Right renal cortex interstitium (tissue), 3 donors: Measurements from ENCODE around the gene MEG3. TPM values are rescaled to one million over a fixed set of nuclear protein-coding genes. Genes with fewer than 3 reads are reported as not detected.

Source experiments
- DNase-seq, 3 donors: peaks; one replicate each; pipeline ENCODE4 v3.0.0-alpha.2; 2013; ENCODE audit warnings: low read depth in 3 of 3, low spot score in 2 of 3
- polyA plus RNA-seq, 3 donors: library from polyadenylated mRNA; unstranded; fragments of 120-200 nt; gene quantifications; one replicate each; pipeline ENCODE4 v1.2.1, GENCODE V29; 2013; ENCODE audit not compliant: insufficient read length in 3 of 3

Gene MEG3
- polyA plus RNA-seq, 3 donors, result 44.0 to 64.3 (median 62.0) TPM

DNA sequence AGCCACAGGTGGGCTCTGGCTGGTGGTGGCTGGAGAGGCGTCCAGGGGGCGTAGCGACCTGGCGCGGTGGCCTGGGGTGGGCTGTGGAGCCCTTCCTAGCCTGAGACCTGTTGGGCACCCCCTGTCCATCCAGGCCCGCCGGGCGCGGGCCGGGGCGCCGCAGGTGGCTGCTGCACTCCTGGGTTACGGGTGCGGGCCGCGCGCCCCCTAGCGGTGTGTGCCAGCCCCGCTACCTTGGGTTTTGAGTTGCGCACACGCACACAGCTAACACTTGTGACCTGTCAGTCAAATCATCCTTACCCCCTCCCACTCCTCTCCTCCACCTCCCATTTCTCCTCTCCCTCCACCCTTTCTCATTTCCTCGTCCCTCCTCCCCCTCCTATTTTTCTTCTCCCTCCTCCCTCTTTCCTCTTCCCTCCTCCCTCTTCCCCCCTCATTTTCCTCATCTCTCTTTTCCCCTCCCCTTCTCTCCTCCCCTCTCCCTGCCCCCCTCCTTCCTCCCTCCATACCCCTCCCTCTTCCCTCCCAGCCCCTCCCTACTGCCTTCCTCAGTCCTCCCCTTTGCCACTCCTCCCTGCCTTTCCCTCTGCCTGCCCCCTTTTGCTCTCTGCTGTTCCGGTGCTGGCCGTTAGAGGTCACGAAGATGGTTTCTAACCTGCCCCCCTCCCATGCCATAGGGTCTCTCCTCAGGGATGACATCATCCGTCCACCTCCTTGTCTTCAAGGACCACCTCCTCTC is 2.3 kb downstream of the MEG3 start:
- no peak for DNase-seq

DNA sequence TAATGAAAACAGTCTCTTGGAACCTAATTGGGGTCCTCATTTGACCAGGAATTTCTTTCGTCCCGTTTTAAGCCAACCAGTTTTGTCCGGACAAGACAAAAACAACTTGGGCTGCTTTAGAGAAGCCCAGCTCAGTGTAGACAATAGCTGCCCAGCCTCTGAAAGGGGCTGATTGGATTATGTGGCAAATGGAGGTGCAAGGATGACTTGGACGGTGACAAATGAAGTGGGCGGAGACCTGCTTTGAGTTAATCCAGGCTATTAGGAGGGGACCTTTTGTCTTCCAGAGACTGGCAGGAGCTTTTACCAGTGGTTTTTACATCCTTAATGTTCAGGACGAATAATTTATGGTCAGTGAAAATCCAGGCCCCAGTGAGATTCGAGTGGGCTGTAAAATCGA is 4.8 kb downstream of the MEG3 start:
- DNase-seq, result no peak

DNA sequence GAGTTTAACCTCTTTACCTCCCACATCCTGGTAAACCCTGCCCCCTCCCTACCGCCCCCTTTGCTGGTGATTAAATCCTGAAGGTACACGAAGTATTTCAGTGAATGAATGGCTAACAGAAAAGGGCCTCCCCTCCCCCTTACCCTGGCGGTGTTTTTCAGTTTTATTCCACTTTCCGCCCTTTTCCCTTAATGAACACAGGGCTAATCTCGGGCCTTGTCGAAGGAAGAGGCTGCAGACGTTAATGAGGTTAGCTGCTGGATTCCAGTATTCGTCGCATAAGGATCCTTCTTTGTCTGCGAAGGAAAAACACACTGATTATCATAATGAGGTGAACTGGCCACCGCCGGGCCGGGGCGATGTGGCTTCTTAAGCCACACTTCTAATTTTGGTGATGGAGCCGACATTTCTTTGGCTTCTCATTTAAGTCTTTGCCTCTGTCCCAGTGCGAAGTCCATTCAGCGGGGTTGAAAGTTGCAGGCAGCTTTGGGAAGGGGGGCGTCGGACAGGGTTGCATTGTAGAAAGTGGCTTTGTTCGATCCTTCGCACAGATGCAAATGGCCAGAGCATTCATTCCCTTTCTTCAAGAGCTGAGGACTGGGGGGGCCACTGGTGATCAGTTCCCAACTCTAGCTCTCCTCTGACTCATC is 6.5 kb downstream of the MEG3 start:
- DNase-seq, result no peak

DNA sequence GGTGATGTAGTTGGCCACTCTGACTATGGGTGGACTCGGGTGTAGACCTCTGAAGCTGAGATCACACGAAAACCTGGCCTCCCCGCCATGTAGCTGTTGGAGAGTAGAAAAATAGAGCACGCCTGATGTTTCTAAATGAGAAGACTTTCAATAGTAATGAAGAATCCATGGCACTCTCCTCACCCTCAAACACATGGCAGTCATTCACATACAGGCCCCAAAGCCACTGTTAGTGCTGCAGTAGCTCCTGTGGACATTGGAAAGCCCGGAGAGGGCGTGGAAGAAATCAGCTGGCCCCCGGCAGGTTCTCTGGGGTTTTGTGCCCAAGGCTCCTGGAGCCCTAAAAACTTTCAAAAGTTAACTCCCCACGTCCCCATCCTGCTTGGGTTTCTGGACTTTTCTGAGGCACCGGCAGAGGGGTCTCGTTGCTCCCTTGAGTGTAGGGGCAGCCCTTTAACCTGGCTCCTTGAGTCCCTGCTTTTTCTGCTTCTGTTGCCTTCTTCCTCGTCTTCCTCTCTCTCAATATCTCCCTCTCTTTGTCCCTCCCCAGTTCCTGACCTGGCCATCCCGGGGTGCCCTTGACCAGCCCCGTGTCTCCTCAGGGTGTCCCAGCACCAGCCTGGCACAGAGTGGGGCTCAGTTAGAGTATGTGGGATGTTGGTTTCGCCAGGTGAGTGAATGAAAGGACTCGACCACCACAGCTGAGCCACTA is 8.3 kb downstream of the MEG3 start:
- no peak for DNase-seq

DNA sequence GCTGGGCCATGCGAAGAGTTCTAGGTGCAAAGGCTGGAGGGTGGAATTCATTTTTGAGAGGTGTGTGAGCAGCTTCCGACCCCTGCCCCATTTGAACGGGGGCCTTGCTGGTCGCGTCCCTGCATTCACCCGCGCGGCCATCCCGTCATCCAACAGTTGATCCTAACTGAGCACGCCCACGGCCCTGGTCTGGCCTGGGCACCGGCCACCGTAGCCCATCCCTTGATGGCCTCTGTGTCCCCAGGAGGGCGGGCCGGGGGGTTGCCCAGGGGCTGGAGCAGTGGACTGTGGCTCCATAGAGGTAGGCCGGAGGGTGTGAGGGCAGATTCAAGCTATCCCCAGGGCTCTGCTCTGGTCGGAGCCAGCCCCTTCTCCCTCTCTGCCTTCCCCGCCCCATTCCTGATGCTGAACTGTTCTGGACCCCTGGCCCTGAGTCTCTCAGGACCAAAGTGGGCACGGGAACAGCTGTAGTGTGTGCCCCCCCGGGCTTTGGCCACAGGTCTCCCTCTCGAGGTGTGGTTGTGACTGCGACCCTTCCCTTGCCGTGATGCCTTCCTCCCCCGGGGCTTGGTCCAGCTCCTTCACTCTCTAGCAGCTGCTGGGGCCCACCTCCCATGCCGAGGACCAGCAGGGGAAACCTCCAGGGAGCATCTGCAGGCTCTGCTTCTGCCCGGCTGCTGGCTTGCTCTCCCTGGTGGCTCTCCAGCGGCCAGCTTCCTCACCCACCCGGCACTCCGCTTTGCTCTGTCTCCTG is 9.1 kb downstream of the MEG3 start:
- DNase-seq, result no peak

DNA sequence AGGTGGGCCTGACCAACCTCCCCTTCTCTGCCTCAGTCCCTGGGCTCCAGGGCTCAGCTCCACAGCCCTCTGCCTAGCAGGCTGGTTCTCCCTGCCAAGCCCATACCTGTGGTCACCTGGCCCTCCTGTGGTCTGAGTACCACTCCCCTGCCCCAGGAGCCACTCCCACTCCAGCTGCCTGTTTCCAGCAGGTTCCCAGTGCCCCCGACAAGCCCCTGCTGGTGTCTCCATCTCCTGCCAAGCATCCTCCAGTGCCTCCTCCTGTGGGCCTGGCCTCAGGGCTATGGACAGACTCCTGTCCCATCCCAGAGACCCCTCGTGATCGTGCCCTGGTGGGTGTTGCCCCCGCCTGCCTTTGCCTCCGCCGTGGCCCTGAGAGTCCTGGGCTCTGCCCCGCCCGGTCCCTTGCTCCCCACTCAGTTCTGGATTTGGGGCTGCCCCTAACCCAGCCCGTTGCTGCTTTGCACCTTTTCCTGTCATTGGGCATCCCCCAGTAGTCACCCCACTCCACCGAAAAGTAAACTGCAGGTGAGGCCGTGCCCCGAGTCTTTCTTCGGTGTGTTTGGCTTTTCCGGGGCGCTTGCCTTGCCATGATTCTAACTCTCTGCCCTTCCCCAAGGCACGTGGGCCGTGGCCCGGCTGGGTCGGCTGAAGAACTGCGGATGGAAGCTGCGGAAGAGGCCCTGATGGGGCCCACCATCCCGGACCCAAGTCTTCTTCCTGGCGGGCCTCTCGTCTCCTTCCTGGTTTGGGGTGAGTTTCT is 9.8 kb downstream of the MEG3 start:
- DNase-seq, result no peak

DNA sequence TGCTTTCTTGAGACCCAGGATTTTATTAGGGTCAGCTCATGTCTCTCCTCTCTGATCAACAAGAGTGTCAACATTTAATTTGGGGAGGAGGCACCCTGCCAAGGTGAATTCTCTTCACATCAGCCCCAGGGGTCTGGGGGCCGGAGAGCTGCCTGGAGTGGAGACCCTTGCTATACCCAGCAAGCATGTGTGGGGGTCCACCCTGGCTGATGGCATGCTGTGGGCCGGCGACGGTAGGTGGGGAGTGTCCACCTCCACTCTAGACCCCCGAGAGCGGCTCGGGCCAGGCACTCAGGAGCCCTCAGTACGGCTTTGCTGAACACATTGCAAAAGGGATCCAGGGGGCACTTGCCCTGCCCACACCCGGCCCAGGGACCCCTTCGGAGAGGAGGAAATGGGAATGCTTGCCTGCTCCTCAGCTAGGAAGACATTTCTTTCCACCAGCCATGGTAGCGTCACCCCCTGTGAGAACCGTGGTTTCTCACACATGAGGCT is 10.4 kb downstream of the MEG3 start:
- DNase-seq, result no peak

DNA sequence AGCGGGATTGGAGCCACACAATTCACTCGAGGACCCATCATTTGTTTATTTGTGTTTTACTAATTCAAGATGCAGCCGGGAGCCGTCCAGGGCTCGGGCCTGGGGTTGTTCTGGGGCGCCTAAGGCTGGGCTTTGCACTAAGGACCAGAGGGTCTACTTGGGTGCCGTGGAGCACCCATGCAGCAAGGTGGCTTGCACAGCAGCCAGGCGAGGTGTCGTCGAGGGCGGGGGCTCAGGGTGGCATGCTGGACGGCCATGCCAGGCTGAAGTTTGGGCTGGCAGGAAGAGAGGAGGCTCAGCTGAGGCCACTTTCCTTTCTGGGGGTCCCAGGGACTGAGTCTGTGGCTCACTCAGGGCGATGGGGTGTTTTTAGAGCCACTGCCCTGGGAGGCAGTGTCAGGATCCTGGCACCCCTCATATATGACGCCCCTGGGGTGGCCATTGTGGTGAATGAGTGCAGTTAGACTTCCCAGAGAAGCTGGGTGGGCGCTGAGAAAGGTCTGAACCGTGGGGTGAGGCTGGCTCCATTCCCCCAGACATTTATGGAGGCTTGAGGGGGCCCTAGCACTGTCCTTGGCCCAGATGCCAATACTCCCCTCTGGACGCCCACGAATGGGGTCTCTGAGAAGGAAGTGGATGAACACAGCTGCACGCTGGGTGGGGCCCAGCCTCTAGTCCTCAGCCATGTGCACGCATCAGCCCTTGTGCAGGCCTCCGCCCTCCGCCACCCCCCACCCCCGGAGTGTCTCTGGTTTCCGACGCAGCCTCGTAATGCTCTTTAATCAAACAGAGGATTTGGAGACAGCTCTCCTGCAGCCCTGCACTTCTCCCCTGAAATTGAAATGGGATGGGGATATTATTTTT is 11.3 kb downstream of the MEG3 start:
- no peak for DNase-seq

DNA sequence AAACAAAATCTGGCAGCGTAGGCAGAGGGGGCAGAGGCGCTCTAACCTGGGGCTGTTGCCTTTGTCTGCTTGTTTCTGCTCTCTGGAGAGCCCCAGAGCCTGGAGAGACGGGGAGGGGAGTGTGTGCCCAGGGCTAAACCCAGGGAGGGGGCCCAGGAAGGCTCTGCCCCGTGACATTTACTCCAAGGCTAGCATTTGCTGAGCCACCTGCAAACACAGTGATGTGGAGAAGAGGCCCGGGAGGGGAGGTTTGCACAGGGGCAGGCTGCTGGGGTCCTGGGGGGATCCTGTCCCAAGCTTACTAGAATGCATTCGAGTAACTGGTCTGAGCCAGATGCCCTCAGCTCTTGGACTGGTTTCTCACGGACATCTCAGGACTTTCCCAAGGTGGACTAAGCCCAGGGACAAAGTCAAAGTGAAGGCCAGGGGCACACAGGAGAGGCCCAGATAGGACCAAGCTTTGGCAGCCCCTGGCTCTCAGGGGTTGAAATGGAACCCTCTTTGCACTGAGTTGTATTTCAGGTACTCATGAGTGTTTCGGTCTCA is 12.0 kb downstream of the MEG3 start:
- no peak for DNase-seq

DNA sequence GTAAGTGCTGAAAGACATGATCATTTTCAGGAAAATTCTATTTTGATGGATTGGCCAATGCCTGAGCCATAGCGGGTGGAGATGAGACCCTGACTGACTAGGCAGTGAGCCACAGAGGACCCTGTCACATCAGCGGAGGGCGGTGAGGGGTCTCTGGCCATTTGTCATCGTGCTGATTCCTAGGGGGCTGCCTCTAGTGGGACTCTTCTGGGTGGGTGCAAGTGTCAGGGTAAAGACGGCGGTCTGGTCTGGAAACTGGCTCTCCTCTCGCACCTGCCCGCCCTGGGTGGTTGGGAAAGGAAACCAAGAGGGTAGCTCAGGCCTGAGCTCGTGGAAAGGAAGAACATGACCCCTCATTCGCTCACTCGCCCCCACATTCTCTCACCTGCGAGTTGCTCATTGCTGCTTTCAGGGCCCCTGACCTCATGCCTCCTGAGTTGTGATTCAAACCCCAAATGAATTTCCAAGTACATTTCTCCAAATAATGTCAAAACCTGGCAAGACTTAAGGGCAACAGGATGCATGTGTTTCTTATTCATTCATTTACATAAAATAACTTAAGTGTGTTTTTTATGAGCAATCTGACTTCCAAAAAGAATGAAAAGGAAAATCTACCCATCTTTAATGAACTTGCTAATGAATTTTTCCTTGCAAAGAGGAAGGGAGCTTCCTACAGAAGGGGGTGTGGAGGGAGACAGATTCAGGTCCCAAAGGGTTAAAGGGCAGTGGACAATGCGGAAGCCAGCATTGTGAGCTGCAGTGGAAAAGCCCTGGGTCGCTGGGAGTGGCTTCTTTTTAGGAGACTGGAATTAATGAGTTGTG is 12.8 kb downstream of the MEG3 start:
- no peak for DNase-seq

DNA sequence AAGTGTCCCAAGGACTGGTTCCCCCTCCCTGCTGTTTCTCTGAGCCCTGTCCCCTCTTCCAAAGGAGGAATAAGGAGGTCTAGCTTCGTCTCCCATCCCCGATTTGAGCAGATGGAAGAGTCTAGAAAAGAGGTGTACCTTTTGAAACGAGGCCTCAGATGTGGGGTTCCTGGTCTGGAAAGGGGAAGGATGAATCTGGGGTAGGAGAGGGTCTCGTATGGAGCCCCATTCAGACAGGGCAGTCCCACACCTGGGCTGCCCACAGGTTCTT is 13.3 kb downstream of the MEG3 start:
- DNase-seq, result no peak

DNA sequence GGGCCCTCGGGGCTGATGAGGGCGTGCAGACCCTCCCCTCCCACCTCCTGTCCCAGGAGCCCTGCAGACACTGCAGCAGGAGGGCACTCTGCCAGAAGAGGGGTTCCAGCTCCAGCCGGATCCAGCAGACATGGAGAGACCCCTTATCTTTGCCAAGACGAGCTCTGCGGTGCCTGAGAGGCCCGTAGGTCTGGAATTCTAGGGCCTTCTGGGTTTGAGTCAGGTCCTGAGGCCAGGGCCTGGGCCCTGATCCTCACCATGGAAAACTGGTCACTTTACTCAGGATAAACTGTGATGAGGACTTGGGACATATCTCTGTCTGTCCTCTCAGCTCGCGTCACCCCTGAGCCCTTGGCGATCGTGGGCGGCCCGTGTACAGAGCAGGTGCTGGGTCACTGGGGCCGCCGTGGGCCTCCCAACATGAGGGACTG is 13.8 kb downstream of the MEG3 start:
- no peak for DNase-seq

DNA sequence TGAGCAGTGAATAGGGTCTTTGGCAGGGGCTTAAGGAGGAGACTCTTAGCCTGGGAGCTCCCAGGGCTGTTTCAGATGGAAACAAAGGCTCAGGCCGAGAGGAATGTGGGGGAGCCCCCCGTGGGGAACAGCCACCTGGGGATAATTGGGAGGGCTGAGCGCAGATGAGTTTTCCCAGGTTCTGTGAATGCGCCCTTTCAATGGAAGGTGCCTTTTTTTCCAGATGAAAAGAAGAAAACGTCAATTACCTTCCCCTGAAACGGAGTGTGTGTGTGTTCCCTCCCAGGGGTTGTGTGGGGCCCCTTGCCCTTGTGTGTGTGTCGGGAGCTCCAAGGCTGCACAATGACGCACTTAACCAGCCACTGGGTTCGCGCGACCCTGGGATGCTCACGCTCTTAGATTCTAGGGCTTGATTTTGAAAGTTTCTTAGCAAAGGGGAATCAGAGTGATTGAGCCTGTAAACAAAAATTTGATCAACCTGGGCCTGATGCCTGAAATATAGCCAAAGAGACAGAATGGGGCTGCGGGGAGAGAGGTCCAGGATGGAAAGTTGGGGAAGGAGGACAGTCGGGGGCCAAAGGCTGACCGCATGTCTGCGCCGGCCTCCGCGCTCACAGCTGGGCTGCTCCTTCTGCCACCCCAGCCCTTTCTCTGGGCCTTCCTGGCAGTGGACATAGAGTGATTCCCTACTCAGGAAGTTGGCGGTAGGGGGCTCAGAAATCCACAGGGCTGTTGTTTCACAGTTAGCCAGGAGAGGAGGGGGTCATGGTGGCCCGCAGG is 14.6 kb downstream of the MEG3 start:
- DNase-seq, result no peak

DNA sequence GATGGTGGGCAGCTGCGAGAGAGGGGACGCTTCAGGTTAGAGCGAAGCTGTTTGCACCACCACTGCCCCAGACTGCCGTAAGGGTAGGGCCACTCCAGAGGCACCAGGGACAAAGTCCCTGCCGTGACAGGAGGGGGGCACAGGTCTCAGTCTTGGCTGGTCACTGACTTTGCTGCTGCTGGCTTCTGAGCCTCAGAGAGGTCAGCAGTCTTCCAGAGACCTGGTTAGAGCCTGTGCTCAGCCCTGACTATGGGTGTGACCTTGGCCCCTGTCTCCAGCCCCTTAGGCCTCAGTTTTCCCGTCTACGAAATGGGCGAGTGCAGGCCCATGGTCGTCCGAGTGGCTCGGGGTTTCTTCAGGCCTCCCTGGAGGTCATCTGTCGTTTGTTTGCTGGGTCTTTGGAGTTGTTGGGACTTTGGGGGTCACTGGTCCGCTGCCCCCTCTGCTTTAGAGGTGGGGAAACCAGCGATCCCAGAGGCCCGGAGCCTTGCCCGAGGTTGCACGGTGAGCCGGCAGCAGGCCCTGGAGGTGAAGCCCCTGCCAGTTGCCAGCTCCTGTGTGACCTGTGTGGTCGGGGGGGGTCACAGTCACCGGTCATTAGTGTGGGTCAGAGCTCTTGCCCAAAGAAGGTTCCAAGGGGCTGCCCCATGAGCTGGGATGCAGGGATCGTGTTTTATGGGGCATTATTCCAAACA is 15.3 kb downstream of the MEG3 start:
- no peak for DNase-seq

DNA sequence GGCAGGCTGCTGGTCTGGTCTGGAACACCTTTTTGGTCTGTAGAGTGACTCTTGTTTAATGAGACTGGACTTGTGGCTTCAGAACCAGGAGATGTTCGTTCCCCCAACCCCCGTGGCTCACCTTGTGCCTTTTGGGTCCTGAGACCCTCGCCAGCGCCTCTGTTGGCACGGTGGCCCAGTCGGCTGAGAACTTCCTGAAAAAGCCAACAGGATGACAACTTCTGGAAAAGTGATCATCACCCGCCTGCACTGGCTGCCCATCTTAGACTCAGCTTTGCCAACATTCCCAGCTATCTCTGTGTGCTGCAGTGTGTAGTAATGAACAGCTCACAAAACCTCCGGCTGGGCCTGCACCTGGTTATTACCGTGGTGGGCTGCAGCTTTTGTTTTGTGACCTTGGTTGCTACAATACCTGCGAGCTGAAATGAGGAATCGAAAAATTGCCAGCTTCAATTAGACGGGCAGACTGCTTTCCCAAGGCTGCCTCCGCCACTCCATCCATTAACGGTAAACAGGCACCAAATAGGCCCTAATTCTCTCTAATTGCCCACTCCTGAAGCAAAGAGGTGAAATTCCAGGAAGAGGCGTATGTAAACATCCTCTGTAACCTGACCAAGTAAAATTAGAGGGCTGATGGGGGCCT is 16.0 kb downstream of the MEG3 start:
- DNase-seq, result no peak

DNA sequence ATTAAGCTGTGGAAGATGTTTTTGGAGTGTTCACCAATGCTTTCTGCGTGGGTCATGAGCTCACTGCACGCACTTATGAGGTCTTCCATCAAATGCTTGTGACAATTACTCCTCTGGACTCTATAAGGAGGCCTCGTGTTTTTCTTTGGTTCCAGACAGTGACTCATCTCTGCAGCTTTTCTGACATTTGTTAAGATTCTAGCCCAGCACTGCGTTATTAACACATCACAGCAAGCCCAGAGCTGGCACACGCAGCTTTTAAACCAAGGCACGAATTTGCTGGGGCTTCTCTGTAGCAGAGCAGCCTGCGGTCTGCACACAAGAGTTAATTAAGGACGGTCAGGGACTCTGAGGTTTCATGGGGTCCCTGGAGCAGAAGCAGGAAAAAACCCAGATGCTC is 16.9 kb downstream of the MEG3 start:
- DNase-seq, result no peak

DNA sequence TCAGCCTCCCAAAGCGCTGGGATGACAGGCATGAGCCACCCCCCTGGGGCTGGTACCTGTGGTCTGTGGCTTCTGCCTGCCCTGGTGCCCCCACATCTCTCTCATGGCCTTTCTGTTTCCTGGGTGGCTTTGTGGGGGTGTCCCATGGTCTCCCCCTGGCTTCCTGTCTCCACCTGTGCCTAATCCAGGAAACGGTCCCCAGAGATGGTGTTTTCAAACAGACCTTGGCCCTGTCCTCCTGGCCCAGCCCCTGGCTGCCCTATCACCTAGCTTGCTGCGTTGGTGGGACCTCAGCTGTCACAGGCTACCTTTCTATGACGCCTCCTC is 18.1 kb downstream of the MEG3 start:
- no peak for DNase-seq
